Endodermal cell (in vitro differentiated cells): ENCODE measurements around the gene GABRB2. TPM values are rescaled to one million over a fixed set of nuclear protein-coding genes. Genes with fewer than 3 reads are reported as not detected.

Experiments used
- DNase-seq: peaks from one replicate; pipeline ENCODE4 v3.0.0-alpha.2; 2017
- H3K27ac ChIP-seq: 2 replicates; pipeline ENCODE4 v1.5.1; 2013; ENCODE audit warnings: mild to moderate bottlenecking, low read depth, low read length, moderate library complexity
- H3K27me3 ChIP-seq: 2 replicates; pipeline ENCODE4 v1.6.1; 2013; ENCODE audit warnings: mild to moderate bottlenecking, low read length, moderate library complexity; ENCODE audit not compliant: insufficient read depth, control insufficient read depth, poor library complexity, severe bottlenecking
- H3K36me3 ChIP-seq: 2 replicates; pipeline ENCODE4 v1.7.0; 2013; ENCODE audit warnings: mild to moderate bottlenecking, low read length, moderate library complexity; ENCODE audit not compliant: control insufficient read depth, insufficient read depth
- H3K4me1 ChIP-seq: one replicate; pipeline ENCODE4 v1.7.0; 2013; ENCODE audit warnings: low read length; ENCODE audit not compliant: control insufficient read depth, insufficient read depth
- H3K4me3 ChIP-seq: 2 replicates; pipeline ENCODE4 v1.5.1; 2013; ENCODE audit warnings: mild to moderate bottlenecking, low read length, moderate library complexity
- H3K9ac ChIP-seq: 2 replicates; pipeline ENCODE4 v1.6.1; 2013; ENCODE audit warnings: mild to moderate bottlenecking, low read length, moderate library complexity; ENCODE audit not compliant: poor library complexity, severe bottlenecking; ENCODE audit errors: extremely low read depth
- H3K9me3 ChIP-seq: 2 replicates; pipeline ENCODE4 v1.6.1; 2013; ENCODE audit warnings: mild to moderate bottlenecking, low read length, moderate library complexity; ENCODE audit not compliant: control insufficient read depth
- H3K27ac Mint-ChIP-seq: 2 replicates; pipeline ENCODE4 v1.8.0; 2020; ENCODE audit warnings: mixed read lengths
- H3K27me3 Mint-ChIP-seq: 2 replicates; pipeline ENCODE4 v1.8.0; 2021; ENCODE audit warnings: mild to moderate bottlenecking, mixed read lengths; ENCODE audit not compliant: insufficient read depth
- H3K36me3 Mint-ChIP-seq: 2 replicates; pipeline ENCODE4 v1.8.0; 2020; ENCODE audit warnings: low read depth, mixed read lengths
- H3K4me1 Mint-ChIP-seq: 2 replicates; pipeline ENCODE4 v1.8.0; 2020; ENCODE audit warnings: mixed read lengths
- H3K4me3 Mint-ChIP-seq: 2 replicates; pipeline ENCODE4 v1.8.0; 2020; ENCODE audit warnings: mild to moderate bottlenecking, moderate library complexity, mixed read lengths
- H3K9me3 Mint-ChIP-seq: 2 replicates; pipeline ENCODE4 v1.8.0; 2020; ENCODE audit warnings: mild to moderate bottlenecking, mixed read lengths
- CTCF ChIP-seq: fragments of 200-600 bp; sonication (generic); conservative IDR thresholded peaks from 2 replicates; pipeline ENCODE4 v1.5.0; 2021; ENCODE audit warnings: antibody characterized with exemption, mild to moderate bottlenecking
- WGBS, 2 experiments: methylation state at CpG; one replicate each; pipeline versions ENCODE4 v1.1.5 to v1.1.7; 2013; ENCODE audit warnings: missing lambda C conversion rate in 2 of 2, mixed read lengths in 1 of 2; ENCODE audit not compliant: insufficient coverage in 1 of 2, insufficient read length in 1 of 2; 5-methylcytosine and 5-hydroxymethylcytosine counted together
- total RNA-seq, 2 donors: library from RNA; stranded (reverse); fragmentation: NEBNext Ultra II Directional in 1 of 2; extraction: Animal tissue kit (Norgen Biotek cat#: 25700) in 1 of 2; gene quantifications; 2 replicates in 1 of 2; 3 replicates in 1 of 2; pipeline ENCODE4 v1.2.1, GENCODE V29; 2021

Gene GABRB2
- total RNA-seq, 2 donors from 2014 or later: 0.77 to 2.5 TPM

DNA sequence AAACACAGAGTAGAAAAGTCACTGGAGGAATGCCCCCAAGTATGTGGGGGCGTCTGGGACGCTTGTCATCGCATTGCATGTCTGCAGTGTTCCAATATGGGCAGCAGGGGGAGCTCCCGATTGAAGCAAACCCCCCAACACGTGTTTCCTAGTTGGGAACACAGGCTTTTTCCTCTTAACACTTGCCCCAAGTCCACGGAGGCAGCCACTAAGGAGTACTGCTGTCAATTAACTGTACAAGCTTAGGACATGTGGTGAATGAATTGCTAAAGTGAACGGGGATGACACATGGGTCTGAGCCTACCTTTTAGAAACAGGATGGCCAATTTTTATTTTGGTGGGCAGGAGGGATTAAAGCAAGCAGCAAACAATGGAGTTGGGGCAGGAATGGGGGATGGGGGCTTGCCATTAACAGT is 2.2 kb downstream of the GABRB2 start:
- Histone ChIP-seq H3K9me3 (no peaks in the 10 kb centered on the region), H3K36me3 (peaks cover 4% of the 10 kb centered on the region), H3K4me1 (peaks cover 7% of the 10 kb centered on the region), H3K9ac (no peak overlapping the region), H3K4me3 (no peak overlapping the region), H3K27ac (no peak overlapping the region), H3K27me3 (peaks cover 24% of the 10 kb centered on the region)
- Mint-ChIP-seq H3K4me3 (no peak overlapping the region), H3K9me3 (no peaks in the 10 kb centered on the region), H3K27me3 (peaks cover 59% of the 10 kb centered on the region), H3K27ac (no peak overlapping the region), H3K36me3 (no peaks in the 10 kb centered on the region), H3K4me1 (peaks cover 25% of the 10 kb centered on the region)
- TF ChIP-seq CTCF: peak; percentile 97
- WGBS, 2 experiments: 6% methylated on average over 7 of the region's 7 CpGs; no CpG with 5 or more reads in 1 of the 2 experiments
- peak; percentile 82 for DNase-seq

DNA sequence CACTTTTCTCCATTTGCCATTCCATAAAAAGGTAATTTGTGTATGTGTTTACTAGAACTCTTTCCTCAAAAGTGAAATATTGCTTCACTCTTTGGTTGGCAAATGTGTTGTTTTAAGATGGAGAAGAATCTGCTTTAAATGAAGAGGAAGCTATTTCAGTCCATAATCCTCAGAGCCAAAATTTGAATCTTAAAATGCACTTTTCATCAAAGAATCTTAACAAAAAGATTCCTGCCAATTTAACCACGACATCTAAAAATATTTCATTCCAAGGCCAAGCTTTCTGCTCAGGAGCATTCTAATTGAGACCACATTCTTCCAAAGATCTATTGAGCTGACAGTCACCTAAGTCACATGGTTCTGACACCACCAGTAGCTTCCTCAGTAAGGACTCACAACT is 7.5 kb downstream of the GABRB2 start:
- no peaks in the 10 kb centered on the region for H3K9me3 Mint-ChIP-seq
- H3K4me3 Mint-ChIP-seq: no peak overlapping the region
- H3K36me3 ChIP-seq: peaks cover 4% of the 10 kb centered on the region
- H3K4me1 Mint-ChIP-seq: no peaks in the 10 kb centered on the region
- H3K9me3 ChIP-seq: no peaks in the 10 kb centered on the region
- H3K27ac ChIP-seq: no peak overlapping the region
- H3K36me3 Mint-ChIP-seq: no peaks in the 10 kb centered on the region
- DNase-seq: no peak
- peaks cover 9% of the 10 kb centered on the region for H3K27me3 Mint-ChIP-seq
- H3K27me3 ChIP-seq: no peaks in the 10 kb centered on the region
- 89 to 100% methylated on average over 1 of the region's 1 CpG for WGBS, 2 experiments
- no peak overlapping the region for H3K4me3 ChIP-seq
- H3K9ac ChIP-seq: no peak overlapping the region
- H3K4me1 ChIP-seq: peaks cover under 1% of the 10 kb centered on the region
- H3K27ac Mint-ChIP-seq: no peak overlapping the region
- TF ChIP-seq CTCF: no peak

GRCh38 chr5:161535762-161536161 is 10.8 kb downstream of the GABRB2 start:
- Histone ChIP-seq H3K4me3 (no peak overlapping the region), H3K36me3 (no peaks in the 10 kb centered on the region), H3K9ac (no peak overlapping the region), H3K9me3 (no peaks in the 10 kb centered on the region), H3K27me3 (no peaks in the 10 kb centered on the region), H3K4me1 (no peaks in the 10 kb centered on the region), H3K27ac (no peak overlapping the region)
- Mint-ChIP-seq H3K36me3 (no peaks in the 10 kb centered on the region), H3K27me3 (no peaks in the 10 kb centered on the region), H3K9me3 (no peaks in the 10 kb centered on the region), H3K27ac (no peak overlapping the region), H3K4me3 (no peak overlapping the region), H3K4me1 (no peaks in the 10 kb centered on the region)
- 88 to 100% methylated on average over 1 to 2 of the region's 2 CpGs for WGBS, 2 experiments
- TF ChIP-seq CTCF: peak; percentile 71
- DNase-seq: peak; percentile 48
